ENCODE measurements around the gene XAF1.

XAF1 gene

GRCh38 chr17:6782244-6782643, 26.4 kb downstream of the XAF1 start:
- TF ChIP-seq ZNF8 (CRISPR knock-in tag; IDR thresholded peaks at IDR 0.05) (no peak), ZNF565 (CRISPR knock-in tag; conservative IDR thresholded peaks at IDR 0.05; ENCODE audit: low read depth) (no peak), ZNF70 (CRISPR knock-in tag; IDR thresholded peaks at IDR 0.05) (no peak), TCF4 (CRISPR knock-in tag; IDR thresholded peaks at IDR 0.05; ENCODE audit: borderline replicate concordance) (no peak), ARNTL (CRISPR knock-in tag; IDR thresholded peaks at IDR 0.05; ENCODE audit: borderline replicate concordance, low read depth) (no peak)
- ATAC-seq = no peak

DNA sequence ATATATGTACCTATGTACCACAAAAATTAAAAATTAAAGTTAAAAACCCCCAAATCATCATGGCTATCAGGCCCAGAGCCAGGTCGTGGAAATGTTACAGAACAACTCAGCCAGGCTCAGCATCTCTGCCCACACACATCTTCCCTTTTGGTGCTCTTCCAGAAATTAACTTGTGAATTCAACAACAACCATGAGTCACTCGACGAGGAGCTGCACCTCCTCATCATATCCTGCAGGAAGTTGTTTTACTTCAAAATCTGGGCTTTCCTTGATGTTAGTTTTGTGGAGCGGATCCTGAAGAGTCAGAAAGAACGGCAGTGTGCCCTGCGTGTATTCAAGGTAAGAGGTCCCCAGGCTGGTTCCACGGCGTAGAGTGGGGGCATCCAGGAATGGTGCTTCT, 30.8 kb downstream of the XAF1 start:
- ATAC-seq = no peak
- TF ChIP-seq SNAI2 (CRISPR knock-in tag; IDR thresholded peaks at IDR 0.05) = no peak
- no peak for TF ChIP-seq ARNTL (CRISPR knock-in tag; IDR thresholded peaks at IDR 0.05; ENCODE audit: borderline replicate concordance, low read depth)
- no peak for TF ChIP-seq TCF4 (CRISPR knock-in tag; IDR thresholded peaks at IDR 0.05; ENCODE audit: borderline replicate concordance)
- TF ChIP-seq, protein P1, sequence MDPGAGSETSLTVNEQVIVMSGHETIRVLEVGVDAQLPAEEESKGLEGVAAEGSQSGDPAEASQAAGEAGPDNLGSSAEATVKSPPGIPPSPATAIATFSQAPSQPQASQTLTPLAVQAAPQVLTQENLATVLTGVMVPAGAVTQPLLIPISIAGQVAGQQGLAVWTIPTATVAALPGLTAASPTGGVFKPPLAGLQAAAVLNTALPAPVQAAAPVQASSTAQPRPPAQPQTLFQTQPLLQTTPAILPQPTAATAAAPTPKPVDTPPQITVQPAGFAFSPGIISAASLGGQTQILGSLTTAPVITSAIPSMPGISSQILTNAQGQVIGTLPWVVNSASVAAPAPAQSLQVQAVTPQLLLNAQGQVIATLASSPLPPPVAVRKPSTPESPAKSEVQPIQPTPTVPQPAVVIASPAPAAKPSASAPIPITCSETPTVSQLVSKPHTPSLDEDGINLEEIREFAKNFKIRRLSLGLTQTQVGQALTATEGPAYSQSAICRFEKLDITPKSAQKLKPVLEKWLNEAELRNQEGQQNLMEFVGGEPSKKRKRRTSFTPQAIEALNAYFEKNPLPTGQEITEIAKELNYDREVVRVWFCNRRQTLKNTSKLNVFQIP (CRISPR knock-in tag; IDR thresholded peaks at IDR 0.05; ENCODE audit: borderline replicate concordance, low read depth) = no peak
- TF ChIP-seq RARB (CRISPR knock-in tag; IDR thresholded peaks at IDR 0.05) = no peak

DNA sequence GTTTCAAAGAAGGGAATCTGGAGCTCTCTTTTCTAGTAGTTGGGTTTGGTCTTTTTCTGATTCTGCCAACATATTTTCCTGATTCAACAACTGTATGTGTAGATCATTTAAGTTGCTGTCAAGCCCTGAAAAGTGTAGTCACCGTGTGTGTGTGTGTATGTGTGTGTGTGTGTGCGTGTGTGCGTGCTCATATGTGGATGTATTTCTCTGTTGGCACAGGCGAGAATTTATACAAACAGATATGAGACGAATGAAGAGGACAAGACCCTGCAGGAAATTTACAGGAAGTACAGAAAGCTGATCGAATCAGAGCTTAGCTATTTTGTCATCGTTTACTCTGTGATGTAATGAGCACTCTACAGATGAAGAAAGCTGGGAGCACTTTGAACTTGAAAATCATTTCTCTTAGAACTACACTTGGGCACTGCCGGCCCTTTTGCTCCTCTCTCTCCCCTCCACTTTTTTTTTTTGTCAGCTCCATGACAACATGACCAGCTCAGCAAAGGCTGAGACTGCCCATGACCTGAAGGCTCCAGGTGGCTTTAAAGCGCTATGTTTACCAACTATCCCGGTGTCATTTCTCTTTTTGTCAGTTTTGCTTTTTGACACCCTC, 31.3 kb downstream of the XAF1 start:
- ATAC-seq = no peak
- TF ChIP-seq ZC3H10 (CRISPR knock-in tag; IDR thresholded peaks at IDR 0.05) (no peak), RARB (CRISPR knock-in tag; IDR thresholded peaks at IDR 0.05) (no peak), TCF4 (CRISPR knock-in tag; IDR thresholded peaks at IDR 0.05; ENCODE audit: borderline replicate concordance) (no peak), SNAI2 (CRISPR knock-in tag; IDR thresholded peaks at IDR 0.05) (no peak), TOX (CRISPR knock-in tag; IDR thresholded peaks at IDR 0.05; ENCODE audit: borderline replicate concordance) (no peak)

DNA sequence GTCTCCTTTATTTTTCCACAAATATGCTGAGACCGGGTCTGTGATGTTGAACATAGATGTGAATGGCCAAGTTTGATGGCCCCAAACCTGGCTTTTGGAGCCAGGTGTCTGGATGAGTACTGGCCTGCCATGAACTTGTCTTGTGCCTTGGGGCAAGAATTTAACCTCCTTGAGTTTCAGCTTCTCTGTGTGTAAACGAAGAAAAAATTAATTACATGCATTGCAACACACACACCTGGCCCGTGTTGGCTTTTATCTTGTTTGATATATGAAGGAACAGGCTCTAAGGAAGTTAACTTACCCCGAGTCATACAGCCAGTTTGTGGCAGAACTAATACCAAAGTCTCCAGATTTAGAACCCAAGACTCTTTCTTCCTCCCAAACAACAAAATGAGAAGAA, 33.3 kb downstream of the XAF1 start:
- ATAC-seq = no peak
- no peak for TF ChIP-seq RARB (CRISPR knock-in tag; IDR thresholded peaks at IDR 0.05)
- TF ChIP-seq CSDC2 (CRISPR knock-in tag; IDR thresholded peaks at IDR 0.05) = no peak
- no peak for TF ChIP-seq ZFP30 (CRISPR knock-in tag; IDR thresholded peaks at IDR 0.05)
- TF ChIP-seq, protein P2, sequence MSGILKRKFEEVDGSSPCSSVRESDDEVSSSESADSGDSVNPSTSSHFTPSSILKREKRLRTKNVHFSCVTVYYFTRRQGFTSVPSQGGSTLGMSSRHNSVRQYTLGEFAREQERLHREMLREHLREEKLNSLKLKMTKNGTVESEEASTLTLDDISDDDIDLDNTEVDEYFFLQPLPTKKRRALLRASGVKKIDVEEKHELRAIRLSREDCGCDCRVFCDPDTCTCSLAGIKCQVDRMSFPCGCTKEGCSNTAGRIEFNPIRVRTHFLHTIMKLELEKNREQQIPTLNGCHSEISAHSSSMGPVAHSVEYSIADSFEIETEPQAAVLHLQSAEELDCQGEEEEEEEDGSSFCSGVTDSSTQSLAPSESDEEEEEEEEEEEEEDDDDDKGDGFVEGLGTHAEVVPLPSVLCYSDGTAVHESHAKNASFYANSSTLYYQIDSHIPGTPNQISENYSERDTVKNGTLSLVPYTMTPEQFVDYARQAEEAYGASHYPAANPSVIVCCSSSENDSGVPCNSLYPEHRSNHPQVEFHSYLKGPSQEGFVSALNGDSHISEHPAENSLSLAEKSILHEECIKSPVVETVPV (CRISPR knock-in tag; IDR thresholded peaks at IDR 0.05) = no peak
- TF ChIP-seq ARNTL (CRISPR knock-in tag; IDR thresholded peaks at IDR 0.05; ENCODE audit: borderline replicate concordance, low read depth) = no peak

DNA sequence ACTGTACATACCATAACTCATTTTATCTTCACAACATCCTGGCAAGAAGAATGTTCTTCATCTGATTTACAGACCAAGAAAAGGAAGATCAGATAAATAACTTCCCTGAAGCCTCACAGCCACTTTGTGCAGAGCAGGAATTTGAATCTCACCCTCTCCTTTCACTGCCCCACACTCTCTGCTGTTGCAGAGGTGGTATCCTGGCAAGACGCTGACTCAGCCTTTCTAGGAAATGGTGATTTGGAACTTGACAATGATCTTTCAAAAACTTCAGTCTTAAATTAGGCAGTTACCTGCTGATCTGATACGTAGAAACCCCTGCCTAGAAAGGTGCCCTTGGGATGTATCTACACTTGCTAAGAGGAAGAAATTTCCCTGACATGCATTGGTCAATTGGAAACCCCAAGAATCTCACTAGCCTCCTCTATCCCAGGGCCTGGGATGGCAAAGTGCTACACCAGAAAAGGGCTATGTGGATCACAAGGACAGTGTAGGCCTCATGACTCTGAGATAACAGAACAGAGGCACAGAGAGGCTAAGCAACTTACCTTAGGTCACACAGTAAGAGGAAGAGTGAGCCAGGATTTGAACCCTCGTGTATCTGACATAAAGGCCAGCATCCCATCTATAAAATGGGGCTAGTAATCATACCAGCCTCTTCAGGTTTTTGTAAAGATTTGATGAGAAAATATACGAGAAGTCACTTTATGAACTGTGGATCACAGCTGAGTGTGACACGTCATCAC, 38.1 kb downstream of the XAF1 start:
- no peak for TF ChIP-seq ARNTL (CRISPR knock-in tag; IDR thresholded peaks at IDR 0.05; ENCODE audit: borderline replicate concordance, low read depth)
- TF ChIP-seq ZC3H10 (CRISPR knock-in tag; IDR thresholded peaks at IDR 0.05) = no peak
- no peak for TF ChIP-seq ZNF8 (CRISPR knock-in tag; IDR thresholded peaks at IDR 0.05)
- TF ChIP-seq ZFP30 (CRISPR knock-in tag; IDR thresholded peaks at IDR 0.05) = no peak
- TF ChIP-seq PATZ1 (CRISPR knock-in tag; IDR thresholded peaks at IDR 0.05; ENCODE audit: borderline replicate concordance) = no peak
- no peak for TF ChIP-seq SNAI2 (CRISPR knock-in tag; IDR thresholded peaks at IDR 0.05)
- no peak for TF ChIP-seq OSR1 (CRISPR knock-in tag; IDR thresholded peaks at IDR 0.05)
- no peak for TF ChIP-seq BACH2 (CRISPR knock-in tag; IDR thresholded peaks at IDR 0.05; ENCODE audit: borderline replicate concordance)
- TF ChIP-seq TOX (CRISPR knock-in tag; IDR thresholded peaks at IDR 0.05; ENCODE audit: borderline replicate concordance) = no peak
- TF ChIP-seq RARB (CRISPR knock-in tag; IDR thresholded peaks at IDR 0.05) = no peak
- TF ChIP-seq GLIS3 (CRISPR knock-in tag; IDR thresholded peaks at IDR 0.05) = no peak
- TF ChIP-seq, protein P3, sequence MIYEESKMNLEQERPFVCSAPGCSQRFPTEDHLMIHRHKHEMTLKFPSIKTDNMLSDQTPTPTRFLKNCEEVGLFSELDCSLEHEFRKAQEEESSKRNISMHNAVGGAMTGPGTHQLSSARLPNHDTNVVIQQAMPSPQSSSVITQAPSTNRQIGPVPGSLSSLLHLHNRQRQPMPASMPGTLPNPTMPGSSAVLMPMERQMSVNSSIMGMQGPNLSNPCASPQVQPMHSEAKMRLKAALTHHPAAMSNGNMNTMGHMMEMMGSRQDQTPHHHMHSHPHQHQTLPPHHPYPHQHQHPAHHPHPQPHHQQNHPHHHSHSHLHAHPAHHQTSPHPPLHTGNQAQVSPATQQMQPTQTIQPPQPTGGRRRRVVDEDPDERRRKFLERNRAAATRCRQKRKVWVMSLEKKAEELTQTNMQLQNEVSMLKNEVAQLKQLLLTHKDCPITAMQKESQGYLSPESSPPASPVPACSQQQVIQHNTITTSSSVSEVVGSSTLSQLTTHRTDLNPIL (CRISPR knock-in tag; IDR thresholded peaks at IDR 0.05; ENCODE audit: low read depth) = no peak
- no peak for TF ChIP-seq ESRRG (CRISPR knock-in tag; IDR thresholded peaks at IDR 0.05)
- TF ChIP-seq ISL1 (CRISPR knock-in tag; IDR thresholded peaks at IDR 0.05) = no peak
- TF ChIP-seq PPARA (CRISPR knock-in tag; IDR thresholded peaks at IDR 0.05; ENCODE audit: borderline replicate concordance) = no peak
- TF ChIP-seq ZNF70 (CRISPR knock-in tag; IDR thresholded peaks at IDR 0.05) = no peak
- TF ChIP-seq ZFP3 (CRISPR knock-in tag; IDR thresholded peaks at IDR 0.05) = no peak
- TF ChIP-seq, protein P4, sequence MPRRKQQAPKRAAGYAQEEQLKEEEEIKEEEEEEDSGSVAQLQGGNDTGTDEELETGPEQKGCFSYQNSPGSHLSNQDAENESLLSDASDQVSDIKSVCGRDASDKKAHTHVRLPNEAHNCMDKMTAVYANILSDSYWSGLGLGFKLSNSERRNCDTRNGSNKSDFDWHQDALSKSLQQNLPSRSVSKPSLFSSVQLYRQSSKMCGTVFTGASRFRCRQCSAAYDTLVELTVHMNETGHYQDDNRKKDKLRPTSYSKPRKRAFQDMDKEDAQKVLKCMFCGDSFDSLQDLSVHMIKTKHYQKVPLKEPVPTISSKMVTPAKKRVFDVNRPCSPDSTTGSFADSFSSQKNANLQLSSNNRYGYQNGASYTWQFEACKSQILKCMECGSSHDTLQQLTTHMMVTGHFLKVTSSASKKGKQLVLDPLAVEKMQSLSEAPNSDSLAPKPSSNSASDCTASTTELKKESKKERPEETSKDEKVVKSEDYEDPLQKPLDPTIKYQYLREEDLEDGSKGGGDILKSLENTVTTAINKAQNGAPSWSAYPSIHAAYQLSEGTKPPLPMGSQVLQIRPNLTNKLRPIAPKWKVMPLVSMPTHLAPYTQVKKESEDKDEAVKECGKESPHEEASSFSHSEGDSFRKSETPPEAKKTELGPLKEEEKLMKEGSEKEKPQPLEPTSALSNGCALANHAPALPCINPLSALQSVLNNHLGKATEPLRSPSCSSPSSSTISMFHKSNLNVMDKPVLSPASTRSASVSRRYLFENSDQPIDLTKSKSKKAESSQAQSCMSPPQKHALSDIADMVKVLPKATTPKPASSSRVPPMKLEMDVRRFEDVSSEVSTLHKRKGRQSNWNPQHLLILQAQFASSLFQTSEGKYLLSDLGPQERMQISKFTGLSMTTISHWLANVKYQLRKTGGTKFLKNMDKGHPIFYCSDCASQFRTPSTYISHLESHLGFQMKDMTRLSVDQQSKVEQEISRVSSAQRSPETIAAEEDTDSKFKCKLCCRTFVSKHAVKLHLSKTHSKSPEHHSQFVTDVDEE (CRISPR knock-in tag; IDR thresholded peaks at IDR 0.05) = no peak
- TF ChIP-seq ZNF565 (CRISPR knock-in tag; conservative IDR thresholded peaks at IDR 0.05; ENCODE audit: low read depth) = no peak
- no peak for ATAC-seq
